Measurements from ENCODE around the gene FHOD3.

- TF ChIP-seq CTCF (conservative IDR thresholded peaks at IDR 0.05), result no peak
- no peak for TF ChIP-seq EZH2 (IDR thresholded peaks at IDR 0.05; ENCODE audit: low read depth)
Observed at GRCh38 chr18:36458306-36458705, 160.8 kb downstream of the FHOD3 start.

All from PC-9 (cell line).